Hepatocyte (in vitro differentiated cells): ENCODE data around the gene RBKS.

ENCODE experiments used
- CTCF ChIP-seq: fragments of 200-600 bp; sonication (generic); IDR thresholded peaks from 2 replicates; pipeline ENCODE4 v1.5.1; 2016; ENCODE audit warnings: antibody characterized with exemption, mild to moderate bottlenecking; ENCODE audit not compliant: poor library complexity
- EZH2 ChIP-seq: fragments of 200-600 bp; sonication (generic); IDR thresholded peaks from 2 replicates; pipeline ENCODE4 v1.6.1; 2016; ENCODE audit warnings: antibody characterized with exemption, mild to moderate bottlenecking, borderline replicate concordance

- TF ChIP-seq EZH2 (no peak), CTCF (no peak)
These were observed 5.6 kb downstream of the RBKS start for GRCh38 chr2:27884601-27885000.
